HCT116 (cell line): Measurements from ENCODE around the gene CREB1. TPM values are rescaled to one million over a fixed set of nuclear protein-coding genes. Genes with fewer than 3 reads are reported as not detected.

Experiments
- ATAC-seq: fragments of 200-7000 bp; cut with Tn5 transposase; 2 replicates; pipeline ENCODE4 v1.9.1; 2020; ENCODE audit warnings: mild to moderate bottlenecking, moderate library complexity
- BruUV-seq: library from RNA; stranded (reverse); fragments of 400-500 nt; replicated peaks from 2 replicates; lab custom pipeline; 2021; lab: Mats Ljungman, UMichigan
- CTCF ChIA-PET: fragments of 300-600 bp; sonication (Branson Sonifier 250); formaldehyde crosslinking; loops from one replicate; lab custom pipeline; 2021; ENCODE audit warnings: antibody characterized with exemption; lab: Charles Lee
- POLR2A ChIA-PET: fragments of 300-600, 350-600 bp; sonication (Branson Sonifier 250); formaldehyde crosslinking; loops from one replicate; lab custom pipeline; 2021; ENCODE audit warnings: antibody characterized with exemption; lab: Charles Lee
- RAD21 ChIA-PET, 2 experiments: fragments of 300-600 bp; sonication (Branson Sonifier 250); formaldehyde crosslinking; loops; one replicate each; lab custom pipeline; 2023; ENCODE audit warnings: low total read pairs in 2 of 2; ENCODE audit not compliant: uncharacterized antibody in 2 of 2, unreplicated experiment in 2 of 2, low non-redundant PET in 1 of 2; lab: Charles Lee
- DNase-seq: peaks from one replicate; pipeline ENCODE4 v3.0.0-alpha.2; 2010; ENCODE audit warnings: low read depth, low spot score
- H2AFZ ChIP-seq: fragments of 200-600 bp; shearing (Covaris generic), sonication (generic); 2 replicates; pipeline ENCODE4 v1.6.1; 2017; ENCODE audit warnings: low read depth, mixed run types, mixed read lengths, antibody characterized with exemption, low read length; ENCODE audit not compliant: poor library complexity, severe bottlenecking
- H3K27ac ChIP-seq: 2 replicates; pipeline ENCODE4 v1.5.1; 2012; ENCODE audit warnings: low read depth, low read length
- H3K27me3 ChIP-seq: fragments of 200-600 bp; sonication (generic); 2 replicates; pipeline ENCODE4 v1.6.1; 2016; ENCODE audit warnings: mixed run types, low read length, mixed read lengths; ENCODE audit not compliant: insufficient read depth
- H3K36me3 ChIP-seq, 2 experiments: fragments of 200-500 bp in 1 of 2; fragments of 200-600 bp in 1 of 2; sonication (Bioruptor generic) in 1 of 2; sonication (generic) in 1 of 2; 2 replicates each; pipeline versions ENCODE4 v1.5.1 to v1.6.1; 2014 to 2016; ENCODE audit warnings: low read length in 2 of 2, inconsistent platforms in 1 of 2, mixed read lengths in 1 of 2, mixed run types in 1 of 2; ENCODE audit not compliant: insufficient read depth in 2 of 2, control insufficient read depth in 1 of 2
- H3K4me1 ChIP-seq, 2 experiments: fragments of 200-600 bp in 1 of 2; sonication (generic) in 1 of 2; 2 replicates each; pipeline versions ENCODE4 v1.5.1 to v1.6.1; 2012 to 2017; ENCODE audit warnings: low read length in 2 of 2, inconsistent platforms in 1 of 2, mild to moderate bottlenecking in 1 of 2, mixed read lengths in 1 of 2, mixed run types in 1 of 2, moderate library complexity in 1 of 2; ENCODE audit not compliant: insufficient read depth in 2 of 2, control insufficient read depth in 1 of 2
- H3K4me2 ChIP-seq: fragments of 200-600 bp; sonication (generic); 2 replicates; pipeline ENCODE4 v1.6.1; 2017; ENCODE audit warnings: mixed run types, low read length, mixed read lengths
- H3K4me3 ChIP-seq, 2 experiments: fragments of 200-600 bp in 1 of 2; sonication (generic) in 1 of 2; replicated peaks in 1 of 2; 2 replicates each; pipeline ENCODE4 v1.5.1; 2011 to 2016; ENCODE audit warnings: low read length in 2 of 2, control low read depth in 1 of 2, low read depth in 1 of 2, mild to moderate bottlenecking in 1 of 2, mixed read lengths in 1 of 2, mixed run types in 1 of 2
- H3K79me2 ChIP-seq: fragments of 200-600 bp; sonication (generic); 2 replicates; pipeline ENCODE4 v1.6.1; 2017; ENCODE audit warnings: mild to moderate bottlenecking, mixed run types, low read length, moderate library complexity, mixed read lengths; ENCODE audit not compliant: insufficient read depth
- H3K9ac ChIP-seq: fragments of 200-600 bp; sonication (generic); 2 replicates; pipeline ENCODE4 v1.6.1; 2016; ENCODE audit warnings: low read length, mixed read lengths
- H3K9me2 ChIP-seq: fragments of 200-600 bp; sonication (generic), shearing (Covaris generic); 2 replicates; pipeline ENCODE4 v1.6.1; 2017; ENCODE audit warnings: mixed run types, mild to moderate bottlenecking, moderate library complexity; ENCODE audit not compliant: insufficient read depth
- H3K9me3 ChIP-seq, 2 experiments: fragments of 200-500 bp in 1 of 2; fragments of 200-600 bp in 1 of 2; sonication (Bioruptor generic) in 1 of 2; sonication (generic) in 1 of 2; 2 replicates each; pipeline ENCODE4 v1.6.1; 2014 to 2017; ENCODE audit warnings: low read length in 2 of 2, mixed read lengths in 2 of 2, inconsistent platforms in 1 of 2, low read depth in 1 of 2, mild to moderate bottlenecking in 1 of 2, mixed run types in 1 of 2, moderate library complexity in 1 of 2; ENCODE audit not compliant: control insufficient read depth in 1 of 2, insufficient read depth in 1 of 2
- H4K20me1 ChIP-seq: fragments of 200-600 bp; sonication (generic), shearing (Covaris generic); 2 replicates; pipeline ENCODE4 v1.6.1; 2017; ENCODE audit warnings: mixed run types, mild to moderate bottlenecking, moderate library complexity; ENCODE audit not compliant: insufficient read depth
- CEBPB ChIP-seq: IDR thresholded peaks from 2 replicates; pipeline ENCODE4 v1.6.1; 2012; ENCODE audit warnings: low read depth
- CTCF ChIP-seq, 3 experiments: fragments of 200-600 bp in 1 of 3; sonication (generic) in 1 of 3; IDR thresholded peaks in 2 of 3; conservative IDR thresholded peaks in 1 of 3; 2 replicates each; pipeline ENCODE4 v1.5.1; 2012 to 2017; ENCODE audit warnings: low read depth in 2 of 3, low read length in 2 of 3, antibody characterized with exemption in 1 of 3, borderline replicate concordance in 1 of 3, control low read depth in 1 of 3, mild to moderate bottlenecking in 1 of 3, mixed read lengths in 1 of 3, mixed run types in 1 of 3, moderate library complexity in 1 of 3; ENCODE audit not compliant: insufficient read depth in 1 of 3
- EGR1 ChIP-seq: IDR thresholded peaks from 2 replicates; pipeline ENCODE4 v1.6.1; 2012; ENCODE audit warnings: low read depth
- ELF1 ChIP-seq: IDR thresholded peaks from 2 replicates; pipeline ENCODE4 v1.6.1; 2012; ENCODE audit warnings: low read depth, borderline replicate concordance
- EZH2 ChIP-seq: fragments of 200-600 bp; sonication (generic); IDR thresholded peaks from 2 replicates; pipeline ENCODE4 v1.6.1; 2017; ENCODE audit warnings: antibody characterized with exemption, mixed run types
- EZH2phosphoT487 ChIP-seq: fragments of 200-600 bp; IDR thresholded peaks from 2 replicates; pipeline ENCODE4 v1.6.1; 2018; ENCODE audit warnings: antibody characterized with exemption, borderline replicate concordance
- FOSL1 ChIP-seq: IDR thresholded peaks from 2 replicates; pipeline ENCODE4 v1.6.1; 2012; ENCODE audit warnings: low read depth
- POLR2A ChIP-seq: IDR thresholded peaks from 2 replicates; pipeline ENCODE4 v1.7.0; 2011; ENCODE audit warnings: borderline replicate concordance; ENCODE audit not compliant: insufficient read depth, insufficient read length; ENCODE audit errors: extremely low read depth
- POLR2AphosphoS5 ChIP-seq: IDR thresholded peaks from 2 replicates; pipeline ENCODE4 v1.6.1; 2011; ENCODE audit warnings: mild to moderate bottlenecking, low read depth, low read length, moderate library complexity
- RAD21 ChIP-seq: IDR thresholded peaks from 2 replicates; pipeline ENCODE4 v1.6.1; 2012; ENCODE audit warnings: low read depth, mild to moderate bottlenecking
- REST ChIP-seq: IDR thresholded peaks from 2 replicates; pipeline ENCODE4 v1.6.1; 2012; ENCODE audit warnings: low read depth
- SIN3A ChIP-seq: IDR thresholded peaks from 2 replicates; pipeline ENCODE4 v1.6.1; 2012; ENCODE audit warnings: low read depth
- SP1 ChIP-seq: IDR thresholded peaks from 2 replicates; pipeline ENCODE4 v1.6.1; 2012; ENCODE audit warnings: low read depth
- SRF ChIP-seq: IDR thresholded peaks from 2 replicates; pipeline ENCODE4 v1.6.1; 2012; ENCODE audit warnings: low read depth
- TCF7L2 ChIP-seq: IDR thresholded peaks from 2 replicates; pipeline ENCODE4 v1.7.0; 2011; ENCODE audit warnings: borderline replicate concordance, inconsistent platforms; ENCODE audit not compliant: insufficient read depth, insufficient read length; ENCODE audit errors: extremely low read depth
- ZBTB33 ChIP-seq: IDR thresholded peaks from 2 replicates; pipeline ENCODE4 v1.6.1; 2011; ENCODE audit warnings: mild to moderate bottlenecking, low read length, moderate library complexity; ENCODE audit not compliant: insufficient replicate concordance; ENCODE audit errors: extremely low read depth
- ZFX ChIP-seq: fragments of 450-650 bp; IDR thresholded peaks from 2 replicates; pipeline ENCODE4 v1.6.1; 2017
- ZNF274 ChIP-seq: fragments of 200-500 bp; sonication (Bioruptor generic); IDR thresholded peaks from 2 replicates; pipeline ENCODE4 v1.6.1; 2014; ENCODE audit warnings: mild to moderate bottlenecking, low read depth, low read length, inconsistent platforms
- intact Hi-C: fragments of 100-400 bp; cut with micrococcal nuclease; formaldehyde crosslinking; loops from 2 replicates; pipeline ENCODE4 v1.10.0; 2022
- total RNA-seq: library from RNA; stranded (reverse); gene quantifications from one replicate; pipeline ENCODE4 v1.2.1, GENCODE V29; 2021; ENCODE audit not compliant: unreplicated experiment

The CREB1 gene
- total RNA-seq, 1 experiment from 2014 or later = 60.4 TPM

- POLR2A ChIA-PET = no interaction called here
- H3K4me1 ChIP-seq = peaks cover 0 to 10% of the 10 kb centered on the region in 2 experiments; a peak in 2 of 4 replicates
Observed at GRCh38 chr2:207483066-207483465, 46.7 kb upstream of the CREB1 start.

More at GRCh38 chr2:207483066-207483465, 46.7 kb upstream of the CREB1 start:
- no peak overlapping the region for H2AFZ ChIP-seq
- TF ChIP-seq REST (no peak), FOSL1 (no peak), SP1 (no peak), RAD21 (no peak), EZH2phosphoT487 (no peak), ZNF274 (no peak), EGR1 (no peak), SIN3A (no peak), EZH2 (no peak), POLR2A (no peak), CEBPB (no peak), ZFX (no peak), CTCF (IDR thresholded peaks at IDR 0.05 in 2 of 3, conservative IDR thresholded peaks at IDR 0.05 in 1 of 3; ENCODE audit: borderline replicate concordance in 1 of 3, insufficient read depth in 1 of 3, low read depth in 2 of 3, low read length in 2 of 3) (no peak), TCF7L2 (no peak), ZBTB33 (no peak), SRF (no peak), ELF1 (no peak), POLR2AphosphoS5 (no peak)
- TF ChIP-seq, all 23 proteins: peak for 0
- ChIA-PET RAD21 (no interaction called here), CTCF (no interaction called here)
- no peak overlapping the region for H3K27ac ChIP-seq
- no peaks in the 10 kb centered on the region for H3K36me3 ChIP-seq
- H3K79me2 ChIP-seq = no peaks in the 10 kb centered on the region
- intact Hi-C loops = no loop called here
- no TSS peak for BruUV-seq
- H4K20me1 ChIP-seq = no peaks in the 10 kb centered on the region
- ATAC-seq (no peak), DNase-seq (no peak)
- no peak overlapping the region for H3K9ac ChIP-seq
- no peak overlapping the region for H3K4me2 ChIP-seq
- no peak overlapping the region for H3K4me3 ChIP-seq
- no peaks in the 10 kb centered on the region for H3K27me3 ChIP-seq
- H3K9me2 ChIP-seq = no peaks in the 10 kb centered on the region
- no peaks in the 10 kb centered on the region for H3K9me3 ChIP-seq
